GM19099 (cell line): ENCODE data around the gene ZDHHC23.

Experiments
- POLR2A ChIP-seq: IDR thresholded peaks from 3 replicates; pipeline ENCODE4 v1.6.1; 2011; ENCODE audit warnings: low read depth; ENCODE audit not compliant: insufficient read length; ENCODE audit errors: extremely low read depth

ZDHHC23 gene, protein sequence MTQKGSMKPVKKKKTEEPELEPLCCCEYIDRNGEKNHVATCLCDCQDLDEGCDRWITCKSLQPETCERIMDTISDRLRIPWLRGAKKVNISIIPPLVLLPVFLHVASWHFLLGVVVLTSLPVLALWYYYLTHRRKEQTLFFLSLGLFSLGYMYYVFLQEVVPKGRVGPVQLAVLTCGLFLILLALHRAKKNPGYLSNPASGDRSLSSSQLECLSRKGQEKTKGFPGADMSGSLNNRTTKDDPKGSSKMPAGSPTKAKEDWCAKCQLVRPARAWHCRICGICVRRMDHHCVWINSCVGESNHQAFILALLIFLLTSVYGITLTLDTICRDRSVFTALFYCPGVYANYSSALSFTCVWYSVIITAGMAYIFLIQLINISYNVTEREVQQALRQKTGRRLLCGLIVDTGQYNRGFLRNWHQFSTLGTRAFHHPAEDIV

DNA sequence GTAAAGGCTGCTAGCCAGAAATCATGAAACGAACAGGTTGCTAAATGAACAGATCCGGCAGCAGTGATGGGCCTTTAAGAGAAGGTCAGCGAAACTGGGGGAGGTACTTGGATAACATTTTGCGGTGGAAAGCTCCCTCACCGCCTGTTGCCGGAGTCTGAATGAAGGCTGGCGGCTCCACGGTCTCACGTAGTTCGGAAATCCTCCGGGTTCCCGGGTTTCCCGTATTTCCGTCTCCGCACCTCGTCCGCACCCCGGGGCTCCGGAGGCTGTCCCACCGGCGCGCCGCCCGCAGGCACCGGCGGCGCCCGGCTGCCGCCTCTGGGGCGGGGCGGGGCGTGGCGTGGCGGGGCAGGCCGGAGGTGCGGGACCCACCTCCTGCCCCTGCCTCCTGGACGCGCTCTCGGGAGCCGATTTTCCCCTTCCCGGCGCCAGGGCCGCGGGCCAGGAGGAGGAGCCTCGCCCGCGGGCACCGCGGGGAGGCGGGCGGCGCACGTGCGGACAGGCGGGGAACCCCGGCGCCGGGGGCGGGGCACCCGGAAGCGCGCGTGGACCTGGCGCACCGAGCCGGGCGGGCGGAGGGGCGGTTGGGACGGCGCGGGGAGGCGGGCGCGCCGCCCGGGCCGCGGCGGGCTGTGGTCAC is at the start of gene ZDHHC23:
Gene ZDHHC23, plus strand, starts transcription at position 642 of the 643 bp plus-strand sequence. CDS start 790 bp downstream, outside the sequence.
- no peak for TF ChIP-seq POLR2A

DNA sequence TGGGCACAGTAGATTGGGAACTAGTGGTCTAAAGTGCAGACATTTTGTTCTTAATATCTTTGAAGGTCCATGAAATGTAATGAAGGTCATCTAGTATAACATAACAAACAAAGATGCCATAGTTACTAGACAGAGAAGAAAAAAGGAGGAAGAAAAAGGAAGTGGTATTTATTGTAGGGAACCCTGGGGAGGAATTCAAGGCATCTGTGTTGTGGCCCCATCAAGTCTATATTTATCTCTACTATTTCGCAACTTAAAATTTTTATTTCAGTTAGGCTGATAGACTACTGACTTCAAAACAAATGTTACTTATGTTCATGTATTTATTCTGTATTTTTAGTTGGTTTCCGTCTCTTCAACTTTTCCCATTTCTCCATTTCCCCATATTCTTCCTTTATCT is 48.9 kb upstream of the ZDHHC23 start:
- no peak for TF ChIP-seq POLR2A

DNA sequence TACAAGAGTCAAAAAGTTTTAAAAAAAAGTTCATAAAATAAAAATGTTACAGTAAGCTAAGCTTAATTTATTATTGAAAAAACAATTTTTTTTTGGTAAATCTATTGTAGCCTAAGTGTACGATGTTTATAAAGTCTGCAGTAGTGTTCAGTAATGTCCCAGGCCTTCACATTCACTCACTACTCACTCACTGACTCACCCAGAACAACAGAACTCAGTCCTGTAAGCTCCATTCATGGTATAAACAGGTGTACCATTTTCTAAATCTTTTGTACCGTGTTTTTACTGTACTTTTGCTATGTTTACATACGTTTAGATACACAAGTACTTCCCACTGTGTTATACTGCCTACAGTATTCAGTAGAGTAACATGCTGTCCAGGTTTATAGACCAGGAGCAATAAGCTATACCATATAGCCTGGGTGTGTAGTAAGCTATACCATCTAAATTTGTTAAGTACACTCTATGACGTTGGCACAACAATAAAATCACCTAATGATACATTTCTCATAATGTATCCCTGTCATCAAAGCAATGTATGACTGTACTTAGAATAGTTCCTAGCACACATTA is 41.2 kb upstream of the ZDHHC23 start:
- no peak for TF ChIP-seq POLR2A

DNA sequence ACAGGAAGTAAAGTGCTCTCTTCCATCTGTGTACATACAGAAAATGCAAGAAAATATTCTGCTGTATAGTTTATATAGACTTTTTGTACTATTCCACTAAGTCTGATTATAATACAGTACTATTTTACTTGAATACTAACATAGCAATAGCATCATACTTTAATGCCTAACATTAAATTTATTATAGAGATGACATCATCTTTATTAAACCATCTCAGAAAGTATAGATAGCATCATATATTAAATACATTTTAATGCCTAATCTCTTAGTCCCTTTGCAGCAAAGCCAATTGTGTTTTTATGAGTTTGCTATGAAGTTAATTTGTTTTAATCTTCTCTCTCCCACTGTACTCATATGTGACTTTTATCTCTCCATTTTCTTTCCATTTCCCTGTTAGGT is 39.7 kb upstream of the ZDHHC23 start:
- TF ChIP-seq POLR2A = no peak

DNA sequence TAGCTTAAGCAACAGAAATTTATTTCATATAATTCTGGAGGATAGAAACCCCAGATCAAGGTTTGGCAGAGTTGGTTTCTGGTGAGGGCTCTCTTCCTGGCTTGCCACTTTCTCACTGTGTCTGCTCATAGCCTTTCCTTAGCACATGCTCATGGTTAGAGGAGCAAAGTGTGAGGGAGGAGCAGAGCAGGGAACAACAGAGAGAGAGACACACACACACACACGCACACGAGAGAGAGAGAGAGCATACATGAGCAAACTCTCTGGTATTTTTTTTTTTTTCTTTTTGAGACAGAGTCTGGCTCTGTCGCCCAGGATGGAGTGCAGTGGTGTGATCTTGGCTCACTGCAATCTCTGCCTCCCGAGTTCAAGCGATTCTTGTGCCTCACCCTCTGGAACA is 36.8 kb upstream of the ZDHHC23 start:
- no peak for TF ChIP-seq POLR2A

DNA sequence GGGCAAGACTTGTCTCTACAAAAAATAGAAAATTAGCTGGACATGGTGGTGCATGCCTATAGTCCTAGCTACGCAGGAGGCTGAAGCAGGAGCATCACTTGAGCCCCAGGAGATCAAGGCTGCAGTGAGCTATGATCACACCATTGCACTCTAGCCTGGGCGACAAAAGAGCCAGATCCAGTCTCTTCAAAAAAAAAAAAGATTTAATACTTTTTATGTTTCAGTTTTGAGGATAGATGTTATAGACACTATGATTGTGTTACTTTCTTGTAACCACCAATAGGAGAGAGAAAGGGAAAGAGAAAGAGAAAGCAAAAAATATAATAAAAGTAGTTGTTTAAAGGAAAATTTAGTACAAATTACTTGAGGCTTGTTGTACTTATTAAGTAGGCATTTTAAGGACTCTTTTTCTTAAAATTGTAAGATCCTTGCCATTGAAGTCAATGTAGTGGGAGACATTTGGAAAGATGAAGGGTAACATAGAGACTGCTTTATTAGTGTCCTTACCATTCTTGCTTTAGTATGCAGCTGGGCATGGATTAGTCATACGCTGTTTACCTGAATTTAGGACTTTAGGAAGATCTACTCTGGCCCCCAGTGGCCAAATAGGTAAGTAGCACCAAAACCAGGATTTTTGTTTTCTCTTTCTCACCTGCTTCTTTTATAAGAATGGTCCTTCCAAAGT is 35.1 kb upstream of the ZDHHC23 start:
- TF ChIP-seq POLR2A = no peak

DNA sequence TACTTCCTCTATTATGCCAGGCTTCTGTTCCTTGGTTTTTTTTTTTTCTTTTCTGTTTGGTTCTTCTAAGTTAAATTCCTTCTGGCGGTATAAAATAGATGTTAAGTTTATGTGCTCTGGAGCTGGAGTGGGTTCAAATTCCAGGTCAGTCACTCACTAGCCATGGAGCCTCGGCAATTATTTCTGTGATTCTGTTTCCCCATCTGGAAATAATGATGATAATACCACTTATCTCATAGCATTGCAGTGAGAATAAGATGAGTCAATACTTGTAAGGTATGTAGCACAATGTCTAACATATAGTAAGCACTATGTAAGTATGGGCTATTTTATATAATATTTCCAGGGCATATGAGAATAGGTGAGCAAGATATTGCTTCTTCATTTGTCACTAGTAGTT is 33.2 kb upstream of the ZDHHC23 start:
- TF ChIP-seq POLR2A = no peak

GRCh38 chr3:113927556-113927955 is 20.3 kb upstream of the ZDHHC23 start:
- no peak for TF ChIP-seq POLR2A

DNA sequence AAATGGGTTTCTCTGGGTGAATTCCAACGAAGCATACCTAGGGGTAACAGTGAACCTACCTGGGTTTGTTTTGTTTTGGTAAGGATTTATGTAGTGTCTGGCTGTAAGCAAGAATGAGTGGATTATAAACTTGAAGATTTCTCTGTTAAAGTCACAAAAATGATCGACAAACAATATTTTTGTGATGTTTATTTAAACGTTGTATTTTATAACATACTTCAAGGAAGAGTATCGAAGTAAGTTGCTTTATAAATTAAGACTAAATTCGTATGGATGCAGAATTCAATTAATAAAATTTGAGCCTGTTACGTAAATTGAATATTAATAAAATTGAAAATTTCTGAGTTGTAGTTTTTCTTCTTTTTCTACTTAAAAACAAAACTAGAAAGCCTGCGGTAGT is 982 bp upstream of the ZDHHC23 start:
- TF ChIP-seq POLR2A = no peak

- TF ChIP-seq POLR2A = no peak
Measured at GRCh38 chr3:113948015-113948917, 453 bp downstream of the ZDHHC23 start.

GRCh38 chr3:113952921-113953320 is 5.1 kb downstream of the ZDHHC23 start:
- TF ChIP-seq POLR2A = no peak

DNA sequence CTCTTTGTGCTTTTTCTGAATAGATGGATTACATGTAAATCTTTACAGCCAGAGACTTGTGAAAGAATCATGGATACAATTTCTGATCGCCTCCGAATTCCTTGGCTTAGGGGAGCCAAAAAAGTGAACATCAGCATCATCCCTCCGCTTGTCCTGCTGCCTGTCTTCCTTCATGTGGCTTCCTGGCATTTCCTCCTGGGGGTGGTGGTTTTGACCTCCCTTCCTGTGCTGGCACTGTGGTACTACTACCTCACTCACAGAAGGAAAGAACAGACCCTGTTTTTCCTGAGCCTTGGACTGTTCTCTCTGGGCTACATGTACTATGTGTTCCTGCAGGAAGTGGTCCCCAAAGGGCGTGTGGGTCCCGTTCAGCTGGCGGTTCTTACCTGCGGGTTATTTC is 5.9 kb downstream of the ZDHHC23 start:
- no peak for TF ChIP-seq POLR2A

DNA sequence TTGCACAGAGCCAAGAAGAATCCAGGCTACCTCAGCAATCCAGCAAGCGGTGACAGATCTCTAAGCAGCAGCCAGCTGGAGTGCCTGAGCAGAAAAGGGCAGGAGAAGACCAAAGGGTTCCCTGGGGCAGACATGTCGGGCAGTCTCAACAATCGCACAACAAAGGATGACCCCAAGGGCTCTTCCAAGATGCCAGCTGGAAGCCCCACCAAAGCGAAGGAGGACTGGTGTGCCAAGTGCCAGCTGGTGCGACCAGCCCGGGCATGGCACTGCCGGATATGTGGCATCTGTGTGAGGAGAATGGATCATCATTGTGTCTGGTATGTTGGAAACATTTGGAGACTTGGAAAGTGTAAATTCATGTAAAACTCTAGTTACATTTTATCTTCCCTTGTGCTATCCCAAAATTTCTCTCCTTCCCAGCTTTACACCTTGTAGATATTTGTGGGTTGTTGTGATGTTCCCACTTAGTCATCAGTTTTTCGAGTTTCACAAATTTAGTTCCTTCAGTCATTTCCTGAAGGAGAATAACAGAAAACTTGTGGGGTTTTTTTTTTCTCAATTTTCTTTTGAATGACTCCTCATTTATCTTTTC is 6.4 kb downstream of the ZDHHC23 start:
- TF ChIP-seq POLR2A = no peak

DNA sequence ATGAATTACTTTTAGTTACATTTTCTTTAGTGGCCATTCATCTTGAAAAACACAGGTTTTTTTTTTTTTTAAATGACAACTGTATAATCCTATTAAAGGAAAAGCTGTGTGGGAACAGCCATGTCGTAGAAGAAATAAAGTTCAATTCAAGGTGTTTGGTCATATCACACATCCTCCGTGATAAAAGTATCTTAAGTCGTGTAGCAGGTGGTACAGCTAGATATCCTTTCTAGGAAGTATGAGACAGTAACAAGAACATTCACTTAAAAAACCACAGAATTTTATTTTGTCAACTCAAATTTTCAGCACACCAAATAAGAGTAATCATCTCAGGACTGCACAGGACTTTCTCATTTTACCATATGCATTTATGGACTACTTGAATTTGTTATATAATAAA is 16.1 kb downstream of the ZDHHC23 start:
- no peak for TF ChIP-seq POLR2A

DNA sequence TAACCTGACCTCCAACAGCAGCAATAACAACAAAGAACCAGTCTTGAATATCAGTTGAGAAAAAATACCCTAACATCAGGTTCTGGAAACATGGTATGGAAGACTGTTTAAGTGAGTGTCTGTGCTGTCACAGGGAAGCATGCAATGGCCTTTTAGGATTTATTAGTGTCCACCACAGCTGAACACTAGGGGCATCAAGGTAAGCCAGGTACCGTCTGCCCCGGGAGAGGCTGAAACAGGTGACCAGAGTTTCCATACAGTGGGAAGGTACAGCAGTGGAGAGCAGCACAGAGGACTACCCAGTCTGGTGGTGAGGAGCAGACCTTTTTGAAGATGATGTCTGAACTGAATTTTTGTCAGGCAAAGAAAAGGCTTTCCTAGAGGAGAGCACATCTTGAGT is 18.4 kb downstream of the ZDHHC23 start:
- TF ChIP-seq POLR2A = no peak

- TF ChIP-seq POLR2A = no peak
Measured at GRCh38 chr3:113968986-113969385, 21.2 kb downstream of the ZDHHC23 start.
